Measurements from ENCODE around the gene CCDC15.
"Not testable (repeated sequence)": the region's sequence is repeated elsewhere in the genome, so short reads cannot be mapped to it uniquely, and the experiment has no call there.

The CCDC15 gene

DNA sequence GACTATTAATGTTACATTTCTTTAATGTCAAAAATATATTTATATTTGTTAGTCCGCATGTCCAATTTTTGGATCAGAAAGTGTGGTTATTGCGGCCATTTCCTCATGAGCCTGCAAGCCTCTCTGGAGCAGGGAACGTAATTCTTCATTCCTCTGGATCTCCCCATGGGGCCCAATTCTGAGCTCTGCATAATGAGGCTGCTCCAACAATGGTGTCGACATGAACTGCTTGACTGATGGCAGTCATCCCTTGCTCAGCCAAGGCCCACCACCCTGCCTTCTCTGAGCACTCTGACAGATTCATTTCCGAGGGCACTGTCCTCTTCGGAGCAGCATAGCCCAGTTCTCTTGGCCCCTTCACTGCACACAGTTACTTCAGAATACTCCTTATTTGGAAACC is 15.0 kb upstream of the CCDC15 start:
- DNase-seq (ENCODE audit: low read depth), result no peak
- H3K4me3 ChIP-seq (ENCODE audit: low read depth, low read length), result no peak overlapping the region

DNA sequence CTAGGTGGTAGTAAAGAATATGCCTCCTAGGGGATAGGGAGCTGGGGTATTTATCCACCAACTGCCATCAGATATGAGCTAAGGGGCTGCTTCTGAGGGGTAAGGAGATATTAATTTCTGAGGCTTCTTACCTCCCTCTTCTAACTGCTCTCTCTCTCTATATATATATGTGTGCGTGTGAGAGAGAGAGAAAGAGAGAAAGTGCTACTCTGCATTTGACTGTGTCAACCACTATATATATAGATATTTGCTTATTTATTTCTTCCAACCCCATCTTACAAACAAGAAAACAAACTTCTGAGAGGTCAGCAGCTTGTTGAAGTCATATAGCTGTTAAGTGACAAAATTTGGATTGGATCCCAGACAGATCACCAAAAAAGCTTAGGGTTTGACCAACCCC is 12.3 kb upstream of the CCDC15 start:
- no peak overlapping the region for H3K4me3 ChIP-seq (ENCODE audit: low read depth, low read length)
- DNase-seq (ENCODE audit: low read depth), result no peak

DNA sequence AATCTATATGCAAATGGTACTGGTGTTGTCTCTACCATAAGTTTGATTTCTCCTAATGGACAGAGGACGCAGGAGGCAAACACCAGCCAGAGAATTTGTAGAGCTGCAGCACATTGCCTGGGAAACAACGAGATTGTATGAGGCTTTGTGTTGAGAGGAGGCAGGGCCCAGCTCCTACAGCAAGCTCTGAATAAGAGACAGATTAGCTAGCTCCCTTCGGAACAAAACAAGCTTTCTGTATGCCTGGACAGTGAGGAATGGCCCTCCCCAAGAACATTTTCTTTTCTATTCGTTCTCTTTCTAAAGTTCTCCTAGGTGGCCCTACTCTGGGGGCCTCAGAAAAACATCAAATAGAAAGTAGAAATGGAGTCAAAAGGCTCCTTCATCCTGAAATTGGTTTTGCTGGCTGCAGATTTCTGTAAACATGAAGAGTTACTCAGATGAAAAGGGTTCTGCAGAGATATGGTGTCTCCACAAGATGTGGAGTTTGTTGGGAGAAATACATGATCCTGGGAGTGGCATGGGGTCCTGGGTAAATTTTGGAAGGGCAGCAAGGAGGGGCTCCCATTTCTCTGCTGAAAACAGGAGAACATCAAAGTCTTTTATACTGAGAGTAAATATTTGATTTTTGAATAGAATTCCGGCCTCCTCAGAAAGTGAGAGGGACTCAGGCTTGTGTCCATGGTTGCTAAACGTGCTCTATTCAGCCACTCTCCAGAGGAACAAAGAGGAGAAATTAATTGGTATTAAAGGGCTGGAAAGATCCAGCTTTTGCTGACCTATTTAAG is 11.3 kb upstream of the CCDC15 start:
- H3K4me3 ChIP-seq (ENCODE audit: low read depth, low read length), result no peak overlapping the region
- DNase-seq (ENCODE audit: low read depth), result no peak

DNA sequence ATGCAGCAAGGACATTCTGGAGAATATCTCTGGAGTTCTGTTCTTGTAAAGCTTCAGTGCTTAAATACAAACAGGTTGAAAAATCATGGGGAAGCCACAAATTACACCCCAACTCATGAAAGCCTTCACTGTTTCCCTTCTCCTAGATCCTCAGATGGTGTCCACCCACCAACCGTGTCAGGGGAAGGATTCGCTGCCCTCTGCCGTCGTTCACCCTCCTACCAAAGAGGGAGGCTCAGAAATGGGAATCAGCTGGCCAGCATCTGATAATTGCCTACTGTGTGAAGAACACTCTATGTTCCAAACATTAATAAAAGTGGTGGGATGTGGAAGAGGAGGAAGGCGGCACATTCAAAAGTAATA is 10.8 kb upstream of the CCDC15 start:
- no peak for DNase-seq (ENCODE audit: low read depth)
- no peak overlapping the region for H3K4me3 ChIP-seq (ENCODE audit: low read depth, low read length)

DNA sequence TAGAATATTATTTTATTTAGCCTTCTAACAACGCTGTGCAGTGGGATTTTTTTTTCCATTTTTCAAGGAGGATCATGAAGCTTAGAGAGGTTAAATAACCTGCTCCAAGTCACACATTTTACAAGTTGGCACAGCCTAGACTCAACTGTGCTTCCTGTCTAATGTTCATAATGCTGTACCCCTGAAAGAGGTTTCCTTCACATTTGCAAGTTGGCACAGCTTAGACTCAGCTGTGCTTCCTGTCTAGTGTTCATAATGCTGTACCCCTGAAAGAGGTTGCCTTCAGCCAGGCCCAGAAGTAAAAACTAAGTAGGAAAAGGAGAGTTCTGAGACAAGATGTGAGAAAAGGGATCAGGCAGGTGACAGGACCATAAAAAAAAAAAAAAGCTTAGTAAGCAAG is 10.3 kb upstream of the CCDC15 start:
- H3K4me3 ChIP-seq (ENCODE audit: low read depth, low read length), result no peak overlapping the region
- DNase-seq (ENCODE audit: low read depth), result no peak

DNA sequence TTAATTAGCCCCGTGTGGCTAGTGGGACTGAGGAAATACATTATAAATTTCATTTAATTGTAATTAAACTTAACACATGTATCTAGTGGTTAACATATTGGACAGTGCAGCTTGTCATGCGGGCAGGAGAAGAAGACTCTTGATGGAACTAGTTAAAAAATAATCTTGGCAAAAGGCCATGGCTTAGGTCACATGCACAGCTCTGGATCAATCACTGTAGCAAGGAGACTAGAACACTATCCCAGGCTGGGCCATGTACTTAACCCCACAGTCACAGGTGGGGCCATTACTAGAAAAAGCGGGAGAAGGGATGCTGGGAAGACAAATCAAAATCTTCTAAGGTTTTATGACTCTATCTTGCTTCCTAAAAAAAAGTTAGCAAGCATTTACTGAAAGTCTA is 9.4 kb upstream of the CCDC15 start:
- H3K4me3 ChIP-seq (ENCODE audit: low read depth, low read length), result no peak overlapping the region
- no peak for DNase-seq (ENCODE audit: low read depth)

DNA sequence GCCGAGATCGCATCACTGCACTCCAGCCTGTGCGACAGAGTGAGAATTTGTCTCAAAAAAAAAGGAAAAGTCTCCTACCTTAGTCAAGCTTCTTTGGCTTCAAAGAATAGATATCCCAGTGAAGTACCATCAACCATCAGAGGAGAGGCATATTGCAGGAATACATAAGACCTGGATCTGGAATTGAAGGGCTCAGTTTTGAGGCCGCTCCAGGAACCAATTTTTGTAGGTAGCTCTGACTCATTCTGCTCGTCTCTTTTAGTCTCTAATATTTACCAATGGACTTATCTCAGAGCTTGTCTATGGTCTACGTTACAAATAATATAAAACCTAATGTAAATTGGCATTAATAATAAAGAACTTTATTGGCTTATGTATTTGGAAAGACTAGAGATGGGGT is 8.2 kb upstream of the CCDC15 start:
- no peak for DNase-seq (ENCODE audit: low read depth)
- H3K4me3 ChIP-seq (ENCODE audit: low read depth, low read length), result no peak overlapping the region

DNA sequence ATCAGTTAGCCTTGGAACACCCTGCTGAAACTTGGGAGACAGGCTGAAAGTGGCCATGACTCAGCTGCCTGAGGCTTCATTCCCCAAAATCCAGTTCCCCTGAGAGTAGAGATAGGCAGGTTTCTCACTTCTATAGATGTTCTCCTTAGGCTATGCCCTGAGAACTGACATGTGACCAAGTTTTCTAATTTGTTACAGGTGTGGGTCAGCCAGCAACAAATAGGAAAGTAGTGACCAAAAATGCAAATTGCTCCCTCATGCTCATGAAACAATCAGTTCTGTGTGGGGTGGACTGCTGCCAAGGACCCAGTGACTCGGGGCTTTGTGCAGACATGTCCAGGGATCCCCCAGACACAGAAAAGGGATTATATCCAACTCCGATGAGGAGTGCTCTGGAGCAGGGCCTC is 7.3 kb upstream of the CCDC15 start:
- DNase-seq (ENCODE audit: low read depth), result no peak
- H3K4me3 ChIP-seq (ENCODE audit: low read depth, low read length), result no peak overlapping the region

DNA sequence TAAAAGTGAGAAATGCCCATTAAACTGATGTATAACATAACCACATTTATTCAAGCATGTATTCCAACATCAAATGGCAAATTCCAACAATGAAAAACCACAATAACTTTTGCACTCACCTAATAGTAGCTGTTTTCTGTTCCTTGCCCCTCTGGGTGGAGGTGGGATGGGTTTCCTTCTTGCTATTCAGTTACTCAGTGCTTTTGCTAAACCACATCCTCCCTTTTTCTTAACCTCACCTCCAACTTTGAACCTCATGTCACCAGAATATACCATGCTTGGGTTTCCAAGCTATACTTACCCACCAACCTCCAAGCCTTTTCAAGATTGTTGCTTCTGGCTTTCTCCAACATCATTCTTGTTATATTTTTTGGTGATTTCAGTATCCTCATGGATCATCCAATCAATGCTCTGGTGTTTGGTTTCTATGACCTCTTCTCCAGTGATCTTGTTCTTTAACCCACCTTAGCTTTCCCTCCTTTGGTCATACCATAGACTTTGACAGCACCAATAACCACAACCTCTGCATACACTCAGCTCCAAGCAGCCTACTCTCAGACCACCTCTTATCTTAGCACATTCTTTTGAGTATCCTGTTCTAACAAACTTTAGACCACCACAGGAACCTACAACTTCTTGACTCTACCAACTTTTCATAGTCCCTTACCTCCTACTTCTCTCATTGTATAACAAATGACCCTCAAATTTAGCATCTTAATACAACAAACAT is 3.2 kb upstream of the CCDC15 start:
- H3K4me3 ChIP-seq (ENCODE audit: low read depth, low read length), result no peak overlapping the region
- DNase-seq (ENCODE audit: low read depth), result no peak

DNA sequence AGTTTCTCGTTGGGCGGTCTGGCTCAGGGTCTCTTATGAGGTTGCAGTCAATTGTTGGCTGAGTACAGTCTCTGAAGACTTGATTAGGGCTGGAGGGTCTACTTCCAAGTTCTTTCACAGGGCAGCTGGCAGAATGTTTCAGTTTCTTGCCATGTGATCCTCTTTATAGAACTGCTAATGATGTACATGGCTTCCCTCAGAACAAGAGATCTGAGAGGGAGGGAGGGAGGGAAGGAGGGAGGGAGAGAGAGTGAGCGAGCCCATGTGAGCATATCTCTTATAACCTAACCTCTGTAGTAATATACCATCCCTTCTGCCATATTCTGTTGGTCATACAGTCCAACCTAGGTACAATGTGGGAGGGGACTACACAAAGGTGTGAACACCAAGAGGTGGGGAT is 2.7 kb upstream of the CCDC15 start:
- H3K4me3 ChIP-seq (ENCODE audit: low read depth, low read length), result no peak overlapping the region
- no peak for DNase-seq (ENCODE audit: low read depth)

DNA sequence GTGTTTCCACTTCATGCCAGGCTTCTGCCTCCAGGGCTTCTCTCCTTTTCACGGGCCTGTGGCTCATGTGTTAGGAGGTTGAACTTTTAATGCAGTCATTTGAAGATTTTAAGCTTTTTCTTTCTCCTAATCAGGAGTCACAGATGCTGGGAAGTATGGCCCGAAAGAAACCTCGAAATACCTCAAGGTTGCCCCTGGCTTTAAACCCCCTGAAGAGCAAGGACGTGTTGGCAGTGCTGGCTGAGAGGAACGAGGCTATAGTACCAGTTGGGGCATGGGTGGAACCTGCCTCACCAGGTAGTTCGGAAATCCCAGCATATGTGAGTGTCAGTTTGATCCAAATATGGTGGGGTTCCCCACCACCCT is 571 bp downstream of the CCDC15 start:
- H3K4me3 ChIP-seq (ENCODE audit: low read depth, low read length), result peak overlapping the region; percentile 71
- DNase-seq (ENCODE audit: low read depth), result no peak

DNA sequence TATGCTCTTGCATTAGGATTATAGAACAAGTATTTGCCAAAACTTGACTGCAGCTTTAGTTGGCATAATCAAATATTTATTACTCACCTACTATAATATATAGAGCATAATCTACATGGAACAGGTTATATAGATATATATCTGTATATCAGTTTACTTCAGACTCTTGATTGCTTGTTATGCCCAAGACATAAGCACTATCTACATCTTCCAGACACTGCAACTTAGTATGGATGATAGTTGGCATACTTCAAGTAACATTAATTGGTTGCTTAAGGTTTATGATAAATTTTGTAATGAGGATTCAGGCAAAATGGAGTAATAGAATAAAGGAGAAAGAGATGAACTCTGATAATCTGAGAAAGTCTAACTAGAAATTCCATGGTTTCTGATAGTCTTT is 1.0 kb downstream of the CCDC15 start:
- no peak for DNase-seq (ENCODE audit: low read depth)

DNA sequence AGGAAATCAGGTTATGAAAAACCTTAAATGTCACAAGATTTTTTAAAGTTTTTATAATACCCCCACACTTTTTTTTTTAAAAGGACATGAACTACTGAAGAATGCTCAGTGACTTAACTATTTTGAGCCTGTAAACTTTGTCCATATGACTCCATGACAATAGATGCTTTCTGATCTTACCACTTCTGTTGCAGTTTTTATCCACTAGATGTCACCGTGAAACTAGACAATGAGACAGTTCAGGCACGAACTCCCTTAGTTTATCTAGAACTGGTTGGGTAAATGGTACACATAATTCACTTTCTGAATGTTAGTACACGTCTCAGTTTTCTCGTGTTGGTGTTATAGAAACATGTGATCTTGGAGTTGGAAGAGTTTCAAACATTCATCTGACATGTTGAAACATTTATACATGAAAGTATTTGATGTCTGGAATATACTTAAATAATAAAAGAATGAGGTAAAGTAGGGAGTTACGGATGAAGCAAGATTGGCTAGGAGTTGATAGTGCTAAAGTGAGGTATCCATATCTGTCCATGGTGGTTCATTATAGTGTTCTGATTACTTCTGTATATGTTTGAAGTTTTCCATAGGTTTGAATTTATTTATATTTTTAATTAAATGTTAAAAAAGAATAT is 8.1 kb downstream of the CCDC15 start:
- DNase-seq (ENCODE audit: low read depth), result peak; percentile 41
- no peak overlapping the region for H3K4me3 ChIP-seq (ENCODE audit: low read depth, low read length)

More for the DNA sequence above, 1.0 kb downstream of the CCDC15 start:
- no peak overlapping the region for H3K4me3 ChIP-seq (ENCODE audit: low read depth, low read length)

DNA sequence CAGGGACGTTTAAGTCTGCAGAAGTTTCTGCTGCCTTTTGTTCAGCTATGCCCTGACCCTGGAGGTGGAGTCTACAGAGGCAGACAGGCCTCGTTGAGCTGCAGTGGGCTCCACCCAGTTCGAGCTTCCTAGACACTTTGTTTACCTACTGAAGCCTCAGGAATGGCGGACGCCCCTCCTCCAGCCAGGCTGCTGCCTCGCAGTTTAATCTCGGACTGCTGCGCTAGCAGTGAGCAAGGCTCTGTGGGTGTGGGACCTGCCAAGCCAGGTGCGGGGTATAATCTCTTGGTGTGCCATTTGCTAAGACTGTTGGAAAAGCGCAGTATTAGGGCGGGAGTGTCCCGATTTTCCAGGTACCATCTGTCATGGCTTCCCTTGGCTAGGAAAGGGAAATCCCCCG is 14.2 kb downstream of the CCDC15 start:
- not testable (repeated sequence) for DNase-seq (ENCODE audit: low read depth); H3K4me3 ChIP-seq (ENCODE audit: low read depth, low read length)

DNA sequence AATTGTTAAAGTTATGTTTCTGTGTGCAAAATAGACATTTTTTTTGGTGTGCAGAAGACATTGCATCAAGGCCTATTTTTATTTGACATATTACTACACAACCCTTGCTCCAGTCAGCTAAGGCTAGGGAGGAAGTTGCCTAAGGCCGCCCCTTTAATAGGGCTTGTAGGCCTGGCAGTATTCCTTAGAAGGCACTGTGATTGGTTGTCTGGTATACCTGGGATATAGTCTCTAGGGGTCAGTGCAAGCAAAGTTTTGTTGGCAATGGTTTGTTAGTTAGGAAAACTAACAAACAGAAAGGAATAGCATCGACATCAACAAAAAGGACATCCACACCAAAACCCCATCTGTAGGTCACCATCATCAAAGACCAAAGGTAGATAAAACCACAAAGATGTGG is 16.9 kb downstream of the CCDC15 start:
- H3K4me3 ChIP-seq (ENCODE audit: low read depth, low read length), result no peak overlapping the region
- peak; percentile 3 for DNase-seq (ENCODE audit: low read depth)

DNA sequence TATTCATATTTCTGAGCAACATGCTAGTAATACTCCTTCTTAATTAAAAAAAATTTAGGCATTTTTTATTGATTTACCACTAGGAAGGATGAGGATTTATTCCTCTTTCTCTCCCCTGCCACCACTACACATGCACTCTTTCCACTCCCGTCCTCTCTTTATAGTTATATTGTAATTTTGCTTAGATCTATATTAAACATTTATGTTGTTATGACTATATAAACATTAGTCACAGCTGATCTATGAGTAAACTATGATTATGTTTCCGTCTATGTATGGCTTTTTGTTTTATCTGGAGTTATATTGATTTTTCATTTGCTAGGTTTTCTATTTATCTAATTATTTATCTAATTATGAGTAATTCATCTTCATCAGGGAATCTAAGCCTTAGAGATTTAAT is 17.8 kb downstream of the CCDC15 start:
- H3K4me3 ChIP-seq (ENCODE audit: low read depth, low read length), result no peak overlapping the region
- no peak for DNase-seq (ENCODE audit: low read depth)

DNA sequence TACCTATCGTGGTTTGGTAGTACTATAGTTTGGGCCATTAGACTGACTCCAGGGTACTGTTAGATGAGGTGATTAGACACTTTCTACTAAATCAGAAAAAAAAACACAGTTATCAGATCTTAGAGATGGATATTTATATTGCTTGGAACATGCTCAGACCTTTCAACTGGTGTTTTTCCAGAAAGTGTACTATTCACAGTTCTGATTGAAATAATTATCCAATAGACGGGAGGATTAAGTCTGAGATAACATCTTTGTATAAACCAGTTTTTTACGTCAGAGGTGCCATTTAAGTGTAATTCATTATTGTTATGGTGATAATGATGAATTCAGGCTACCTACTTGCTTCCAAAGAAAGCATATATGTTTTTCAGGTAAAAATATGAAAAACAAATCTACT is 22.5 kb downstream of the CCDC15 start:
- no peak overlapping the region for H3K4me3 ChIP-seq (ENCODE audit: low read depth, low read length)

DNA sequence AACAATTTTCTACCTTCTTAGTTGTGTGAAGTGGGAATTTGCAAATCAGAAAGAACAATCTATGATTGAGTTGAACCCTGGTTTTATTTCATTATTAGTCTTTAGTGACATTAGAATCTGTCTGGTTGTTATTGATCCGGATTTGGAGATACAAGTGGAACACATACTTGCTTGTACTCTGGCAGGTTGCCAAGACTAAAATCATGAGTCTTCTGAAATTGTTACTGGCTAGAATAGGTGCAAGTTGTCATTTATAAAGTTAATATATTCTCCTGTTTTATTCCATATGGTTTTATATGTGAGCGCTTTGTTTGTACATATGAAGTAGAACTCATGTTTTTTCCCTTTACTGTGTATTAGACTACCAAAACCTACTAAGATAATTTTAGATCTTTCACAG is 23.0 kb downstream of the CCDC15 start:
- no peak for DNase-seq (ENCODE audit: low read depth)
- no peak overlapping the region for H3K4me3 ChIP-seq (ENCODE audit: low read depth, low read length)

More for the DNA sequence above, 22.5 kb downstream of the CCDC15 start:
- no peak for DNase-seq (ENCODE audit: low read depth)

DNA sequence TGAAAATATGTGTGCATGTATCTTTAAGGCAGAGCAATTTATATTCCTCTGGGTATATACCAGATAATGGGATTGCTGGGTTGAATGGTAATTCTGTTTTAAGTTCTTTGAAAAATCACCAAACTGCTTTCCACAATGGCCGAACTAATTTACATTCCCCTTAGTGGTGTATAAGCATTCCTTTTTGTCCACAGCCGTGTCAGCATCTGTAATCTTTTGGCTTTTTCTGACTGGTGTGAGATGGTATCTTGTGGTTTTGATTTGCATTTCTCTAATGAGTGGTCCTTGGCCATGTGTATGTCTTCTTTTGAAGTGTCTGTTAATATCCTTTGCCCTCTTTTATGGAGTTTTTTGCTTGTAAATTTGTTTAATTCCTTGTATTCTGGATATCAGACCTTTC is 24.3 kb downstream of the CCDC15 start:
- H3K4me3 ChIP-seq (ENCODE audit: low read depth, low read length), result no peak overlapping the region
- no peak for DNase-seq (ENCODE audit: low read depth)

DNA sequence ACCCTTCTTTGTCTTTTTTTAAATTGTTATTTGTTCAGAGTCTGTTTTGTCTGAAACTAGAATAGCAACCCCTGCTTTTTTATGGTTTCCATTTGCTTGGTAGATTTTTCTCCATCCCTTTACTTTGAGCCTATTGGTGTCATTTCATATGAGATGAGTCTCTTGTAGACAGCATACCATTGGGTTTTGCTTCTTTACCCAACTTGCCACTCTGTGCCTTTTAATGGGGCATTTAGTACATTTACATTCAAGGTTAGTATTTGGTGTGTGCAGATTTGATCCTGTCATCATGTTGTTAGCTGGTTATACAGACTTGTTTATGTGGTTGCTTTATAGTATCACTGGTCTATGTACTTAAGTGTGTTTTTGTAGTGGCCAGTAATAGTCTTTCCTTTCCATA is 28.0 kb downstream of the CCDC15 start:
- DNase-seq (ENCODE audit: low read depth), result no peak
- H3K4me3 ChIP-seq (ENCODE audit: low read depth, low read length), result no peak overlapping the region

Measured in skeletal muscle cell (primary cell).